WTC11 (cell line): Measurements from ENCODE around the gene OAT. TPM values are rescaled to one million over a fixed set of nuclear protein-coding genes. Genes with fewer than 3 reads are reported as not detected.

Experiments used
- ATAC-seq: fragments of 200-7000 bp; cut with Tn5 transposase; 2 replicates; pipeline ENCODE4 v1.10.0; 2021; ENCODE audit warnings: mild to moderate bottlenecking, moderate library complexity
- CTCF ChIA-PET: fragments of 300-600 bp; sonication (Branson Sonifier 250); formaldehyde crosslinking; loops from one replicate; lab custom pipeline; 2021; ENCODE audit warnings: antibody characterized with exemption; lab: Charles Lee
- POLR2A ChIA-PET: fragments of 350-600 bp; sonication (Branson Sonifier 250); formaldehyde crosslinking; loops from one replicate; lab custom pipeline; 2021; ENCODE audit warnings: antibody characterized with exemption; lab: Charles Lee
- DNase-seq: peaks from one replicate; pipeline ENCODE4 v3.0.0; 2021; ENCODE audit warnings: low spot score
- H3K27ac Mint-ChIP-seq: 2 replicates; pipeline ENCODE4 v1.8.0; 2021; ENCODE audit warnings: mixed read lengths
- H3K27me3 Mint-ChIP-seq: 2 replicates; pipeline ENCODE4 v1.8.0; 2021; ENCODE audit warnings: low read depth, mild to moderate bottlenecking, moderate library complexity, mixed read lengths
- H3K36me3 Mint-ChIP-seq: 2 replicates; pipeline ENCODE4 v1.8.0; 2021; ENCODE audit warnings: mixed read lengths
- H3K4me1 Mint-ChIP-seq: 2 replicates; pipeline ENCODE4 v1.8.0; 2022; ENCODE audit warnings: mixed read lengths
- H3K4me3 Mint-ChIP-seq: 2 replicates; pipeline ENCODE4 v1.8.0; 2021; ENCODE audit warnings: mild to moderate bottlenecking, moderate library complexity, mixed read lengths
- H3K9me3 Mint-ChIP-seq: 2 replicates; pipeline ENCODE4 v1.8.0; 2021; ENCODE audit warnings: mixed read lengths
- CBFB ChIP-seq: sonication (generic); formaldehyde crosslinking; IDR thresholded peaks from 2 replicates; pipeline ENCODE4 v1.8.1; 2022; ENCODE audit warnings: mild to moderate bottlenecking, low read depth, missing genetic modification reagents
- ETV6 ChIP-seq: sonication (generic); formaldehyde crosslinking; IDR thresholded peaks from 2 replicates; pipeline ENCODE4 v1.8.1; 2022; ENCODE audit warnings: mild to moderate bottlenecking, missing genetic modification reagents
- GABPB1 ChIP-seq: sonication (generic); formaldehyde crosslinking; IDR thresholded peaks from 2 replicates; pipeline ENCODE4 v1.8.1; 2023; ENCODE audit warnings: mild to moderate bottlenecking, missing genetic modification reagents
- HMGXB4 ChIP-seq: sonication (generic); formaldehyde crosslinking; IDR thresholded peaks from 2 replicates; pipeline ENCODE4 v1.8.1; 2023; ENCODE audit warnings: mild to moderate bottlenecking, moderate library complexity, missing genetic modification reagents
- IRF1 ChIP-seq: sonication (generic); formaldehyde crosslinking; IDR thresholded peaks from 2 replicates; pipeline ENCODE4 v1.8.0; 2023; ENCODE audit warnings: missing genetic modification reagents
- JUN ChIP-seq: sonication (generic); formaldehyde crosslinking; IDR thresholded peaks from 2 replicates; pipeline ENCODE4 v1.8.0; 2023; ENCODE audit warnings: mild to moderate bottlenecking, missing genetic modification reagents
- MXD4 ChIP-seq: fragments of 250-450 bp; sonication (Bioruptor Pico); IDR thresholded peaks from 2 replicates; pipeline ENCODE4 v1.8.0; 2021; ENCODE audit warnings: mild to moderate bottlenecking, moderate library complexity, borderline replicate concordance
- NFE2L1 ChIP-seq: sonication (generic); formaldehyde crosslinking; IDR thresholded peaks from 2 replicates; pipeline ENCODE4 v1.8.1; 2023; ENCODE audit warnings: missing genetic modification reagents
- NR1H2 ChIP-seq: sonication (generic); formaldehyde crosslinking; IDR thresholded peaks from 2 replicates; pipeline ENCODE4 v1.9.0; 2021; ENCODE audit warnings: mild to moderate bottlenecking, moderate library complexity, missing genetic modification reagents
- RELA ChIP-seq: sonication (generic); formaldehyde crosslinking; IDR thresholded peaks from 2 replicates; pipeline ENCODE4 v1.8.1; 2022; ENCODE audit warnings: missing genetic modification reagents, mild to moderate bottlenecking, borderline replicate concordance
- SOX15 ChIP-seq: fragments of 250-450 bp; sonication (Bioruptor Pico); IDR thresholded peaks from 2 replicates; pipeline ENCODE4 v1.9.0; 2021; ENCODE audit warnings: mild to moderate bottlenecking
- STAT6 ChIP-seq: sonication (generic); formaldehyde crosslinking; conservative IDR thresholded peaks from 2 replicates; pipeline ENCODE4 v1.8.1; 2023; ENCODE audit warnings: mild to moderate bottlenecking, low read depth, missing genetic modification reagents, moderate library complexity
- TP53 ChIP-seq: sonication (generic); formaldehyde crosslinking; IDR thresholded peaks from 2 replicates; pipeline ENCODE4 v1.8.1; 2023; ENCODE audit warnings: mild to moderate bottlenecking, missing genetic modification reagents
- ZNF232 ChIP-seq: sonication (generic); formaldehyde crosslinking; IDR thresholded peaks from 2 replicates; pipeline ENCODE4 v1.8.0; 2022; ENCODE audit warnings: mild to moderate bottlenecking, missing genetic modification reagents
- ZNF416 ChIP-seq: fragments of 250-450 bp; sonication (Bioruptor Pico); IDR thresholded peaks from 2 replicates; pipeline ENCODE4 v1.9.0; 2021; ENCODE audit warnings: mild to moderate bottlenecking, inconsistent platforms
- ZNF671 ChIP-seq: fragments of 250-450 bp; sonication (Bioruptor Pico); IDR thresholded peaks from 2 replicates; pipeline ENCODE4 v1.8.0; 2021; ENCODE audit warnings: mild to moderate bottlenecking
- total RNA-seq: library from RNA; stranded (reverse); gene quantifications from 3 replicates; pipeline ENCODE4 v1.2.3, GENCODE V29; 2021
- TF ChIP-seq, protein P1 (sequence below): sonication (generic); formaldehyde crosslinking; IDR thresholded peaks from 2 replicates; pipeline ENCODE4 v1.8.1; 2023; ENCODE audit warnings: mild to moderate bottlenecking, missing genetic modification reagents, borderline replicate concordance
- TF ChIP-seq, protein P2 (sequence below): sonication (generic); formaldehyde crosslinking; IDR thresholded peaks from 2 replicates; pipeline ENCODE4 v1.8.1; 2023; ENCODE audit warnings: mild to moderate bottlenecking, missing genetic modification reagents, moderate library complexity
- TF ChIP-seq, protein P3 (sequence below): fragments of 250-450 bp; sonication (Bioruptor Pico); IDR thresholded peaks from 2 replicates; pipeline ENCODE4 v1.9.0; 2021; ENCODE audit warnings: mild to moderate bottlenecking

The OAT gene
- total RNA-seq, 1 experiment from 2014 or later, result 117 TPM

DNA sequence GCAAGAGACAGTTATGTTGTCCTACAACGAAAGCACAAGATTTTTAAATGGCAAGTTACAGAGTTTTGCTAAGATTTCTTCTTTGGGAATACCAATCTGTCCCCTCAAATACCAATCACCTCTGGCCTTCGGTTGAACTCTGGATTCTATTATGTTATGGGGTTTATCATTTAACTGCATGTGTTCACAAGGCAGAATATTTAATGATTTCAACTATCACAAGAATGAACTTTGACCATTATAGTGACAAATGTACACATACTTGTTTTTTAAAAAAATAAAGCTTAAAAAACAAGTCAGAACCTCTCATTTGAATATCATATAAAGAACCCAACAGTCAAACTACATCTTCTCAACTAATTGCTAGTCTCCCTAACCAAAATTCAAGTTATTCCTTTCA, 11.3 kb downstream of the OAT start:
- ChIA-PET CTCF (no interaction called here), POLR2A (no interaction called here)
- TF ChIP-seq JUN (CRISPR knock-in tag), result no peak
- TF ChIP-seq TP53 (CRISPR knock-in tag), result no peak
- TF ChIP-seq HMGXB4 (CRISPR knock-in tag), result no peak
- no peak for TF ChIP-seq MXD4 (CRISPR knock-in tag)
- no peak for TF ChIP-seq GABPB1 (CRISPR knock-in tag)
- no peak for TF ChIP-seq ZNF232 (CRISPR knock-in tag)
- no peak for TF ChIP-seq IRF1 (CRISPR knock-in tag)
- TF ChIP-seq CBFB (CRISPR knock-in tag), result no peak
- TF ChIP-seq ZNF416 (CRISPR knock-in tag), result no peak
- no peak for TF ChIP-seq STAT6 (CRISPR knock-in tag)
- no peak for TF ChIP-seq RELA (CRISPR knock-in tag)
- TF ChIP-seq ZNF671, result no peak
- TF ChIP-seq, protein P1, sequence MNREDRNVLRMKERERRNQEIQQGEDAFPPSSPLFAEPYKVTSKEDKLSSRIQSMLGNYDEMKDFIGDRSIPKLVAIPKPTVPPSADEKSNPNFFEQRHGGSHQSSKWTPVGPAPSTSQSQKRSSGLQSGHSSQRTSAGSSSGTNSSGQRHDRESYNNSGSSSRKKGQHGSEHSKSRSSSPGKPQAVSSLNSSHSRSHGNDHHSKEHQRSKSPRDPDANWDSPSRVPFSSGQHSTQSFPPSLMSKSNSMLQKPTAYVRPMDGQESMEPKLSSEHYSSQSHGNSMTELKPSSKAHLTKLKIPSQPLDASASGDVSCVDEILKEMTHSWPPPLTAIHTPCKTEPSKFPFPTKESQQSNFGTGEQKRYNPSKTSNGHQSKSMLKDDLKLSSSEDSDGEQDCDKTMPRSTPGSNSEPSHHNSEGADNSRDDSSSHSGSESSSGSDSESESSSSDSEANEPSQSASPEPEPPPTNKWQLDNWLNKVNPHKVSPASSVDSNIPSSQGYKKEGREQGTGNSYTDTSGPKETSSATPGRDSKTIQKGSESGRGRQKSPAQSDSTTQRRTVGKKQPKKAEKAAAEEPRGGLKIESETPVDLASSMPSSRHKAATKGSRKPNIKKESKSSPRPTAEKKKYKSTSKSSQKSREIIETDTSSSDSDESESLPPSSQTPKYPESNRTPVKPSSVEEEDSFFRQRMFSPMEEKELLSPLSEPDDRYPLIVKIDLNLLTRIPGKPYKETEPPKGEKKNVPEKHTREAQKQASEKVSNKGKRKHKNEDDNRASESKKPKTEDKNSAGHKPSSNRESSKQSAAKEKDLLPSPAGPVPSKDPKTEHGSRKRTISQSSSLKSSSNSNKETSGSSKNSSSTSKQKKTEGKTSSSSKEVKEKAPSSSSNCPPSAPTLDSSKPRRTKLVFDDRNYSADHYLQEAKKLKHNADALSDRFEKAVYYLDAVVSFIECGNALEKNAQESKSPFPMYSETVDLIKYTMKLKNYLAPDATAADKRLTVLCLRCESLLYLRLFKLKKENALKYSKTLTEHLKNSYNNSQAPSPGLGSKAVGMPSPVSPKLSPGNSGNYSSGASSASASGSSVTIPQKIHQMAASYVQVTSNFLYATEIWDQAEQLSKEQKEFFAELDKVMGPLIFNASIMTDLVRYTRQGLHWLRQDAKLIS, result no peak
- no peak for TF ChIP-seq NR1H2 (CRISPR knock-in tag)
- TF ChIP-seq, protein P2, sequence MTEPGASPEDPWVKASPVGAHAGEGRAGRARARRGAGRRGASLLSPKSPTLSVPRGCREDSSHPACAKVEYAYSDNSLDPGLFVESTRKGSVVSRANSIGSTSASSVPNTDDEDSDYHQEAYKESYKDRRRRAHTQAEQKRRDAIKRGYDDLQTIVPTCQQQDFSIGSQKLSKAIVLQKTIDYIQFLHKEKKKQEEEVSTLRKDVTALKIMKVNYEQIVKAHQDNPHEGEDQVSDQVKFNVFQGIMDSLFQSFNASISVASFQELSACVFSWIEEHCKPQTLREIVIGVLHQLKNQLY (CRISPR knock-in tag), result no peak
- no peak for TF ChIP-seq NFE2L1 (CRISPR knock-in tag)
- TF ChIP-seq, protein P3, sequence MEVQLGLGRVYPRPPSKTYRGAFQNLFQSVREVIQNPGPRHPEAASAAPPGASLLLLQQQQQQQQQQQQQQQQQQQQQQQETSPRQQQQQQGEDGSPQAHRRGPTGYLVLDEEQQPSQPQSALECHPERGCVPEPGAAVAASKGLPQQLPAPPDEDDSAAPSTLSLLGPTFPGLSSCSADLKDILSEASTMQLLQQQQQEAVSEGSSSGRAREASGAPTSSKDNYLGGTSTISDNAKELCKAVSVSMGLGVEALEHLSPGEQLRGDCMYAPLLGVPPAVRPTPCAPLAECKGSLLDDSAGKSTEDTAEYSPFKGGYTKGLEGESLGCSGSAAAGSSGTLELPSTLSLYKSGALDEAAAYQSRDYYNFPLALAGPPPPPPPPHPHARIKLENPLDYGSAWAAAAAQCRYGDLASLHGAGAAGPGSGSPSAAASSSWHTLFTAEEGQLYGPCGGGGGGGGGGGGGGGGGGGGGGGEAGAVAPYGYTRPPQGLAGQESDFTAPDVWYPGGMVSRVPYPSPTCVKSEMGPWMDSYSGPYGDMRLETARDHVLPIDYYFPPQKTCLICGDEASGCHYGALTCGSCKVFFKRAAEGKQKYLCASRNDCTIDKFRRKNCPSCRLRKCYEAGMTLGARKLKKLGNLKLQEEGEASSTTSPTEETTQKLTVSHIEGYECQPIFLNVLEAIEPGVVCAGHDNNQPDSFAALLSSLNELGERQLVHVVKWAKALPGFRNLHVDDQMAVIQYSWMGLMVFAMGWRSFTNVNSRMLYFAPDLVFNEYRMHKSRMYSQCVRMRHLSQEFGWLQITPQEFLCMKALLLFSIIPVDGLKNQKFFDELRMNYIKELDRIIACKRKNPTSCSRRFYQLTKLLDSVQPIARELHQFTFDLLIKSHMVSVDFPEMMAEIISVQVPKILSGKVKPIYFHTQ (CRISPR knock-in tag), result no peak
- no peak for TF ChIP-seq SOX15 (CRISPR knock-in tag)
- no peak for TF ChIP-seq ETV6 (CRISPR knock-in tag)
- ATAC-seq (no peak), DNase-seq (no peak)
- peaks cover 9% of the 10 kb centered on the region for H3K4me1 Mint-ChIP-seq
- peaks cover 56% of the 10 kb centered on the region for H3K36me3 Mint-ChIP-seq
- no peaks in the 10 kb centered on the region for H3K9me3 Mint-ChIP-seq
- no peak overlapping the region for H3K27ac Mint-ChIP-seq
- H3K4me3 Mint-ChIP-seq, result no peak overlapping the region
- H3K27me3 Mint-ChIP-seq, result no peaks in the 10 kb centered on the region
